HS-27A (cell line): Measurements from ENCODE around the gene SRF.

Source experiments
- DNase-seq: peaks from one replicate; pipeline ENCODE4 v3.0.0-alpha.2; 2012; ENCODE audit warnings: low read depth, missing footprints

SRF gene

GRCh38 chr6:43216200-43216599 is 45.1 kb downstream of the SRF start:
- no peak for DNase-seq

- DNase-seq, result no peak
Measured at GRCh38 chr6:43217351-43217750, 46.3 kb downstream of the SRF start.

GRCh38 chr6:43219119-43219518 is 48.0 kb downstream of the SRF start:
- no peak for DNase-seq

GRCh38 chr6:43219814-43220213 is 48.7 kb downstream of the SRF start:
- DNase-seq, result no peak

- DNase-seq, result no peak
Measured at GRCh38 chr6:43220439-43220951, 49.4 kb downstream of the SRF start.

GRCh38 chr6:43221046-43221972 is 50.2 kb downstream of the SRF start:
- no peak for DNase-seq

GRCh38 chr6:43222418-43223059 is 51.5 kb downstream of the SRF start:
- DNase-seq, result no peak

GRCh38 chr6:43223175-43223574 is 52.1 kb downstream of the SRF start:
- no peak for DNase-seq

- no peak for DNase-seq
Measured at GRCh38 chr6:43226192-43226851, 55.3 kb downstream of the SRF start.

- DNase-seq, result no peak
Measured at GRCh38 chr6:43228951-43229802, 58.1 kb downstream of the SRF start, which contains the start of gene DNPH1. Gene DNPH1 (minus strand): TSS chr6:43229481. CDS start chr6:43229456, 25 bp downstream.

- no peak for DNase-seq
Measured at GRCh38 chr6:43229803-43230620, 58.9 kb downstream of the SRF start.

GRCh38 chr6:43231053-43231452 is 60.0 kb downstream of the SRF start:
- DNase-seq, result no peak
